Measurements from ENCODE around the gene SCN2B. TPM values are rescaled to one million over a fixed set of nuclear protein-coding genes. Genes with fewer than 3 reads are reported as not detected.

Gene SCN2B
- total and polyA plus RNA-seq, 2 donors (not counting 1 experiment from before 2014, with no cell fraction given): 0.11 to 7.3 TPM

DNA sequence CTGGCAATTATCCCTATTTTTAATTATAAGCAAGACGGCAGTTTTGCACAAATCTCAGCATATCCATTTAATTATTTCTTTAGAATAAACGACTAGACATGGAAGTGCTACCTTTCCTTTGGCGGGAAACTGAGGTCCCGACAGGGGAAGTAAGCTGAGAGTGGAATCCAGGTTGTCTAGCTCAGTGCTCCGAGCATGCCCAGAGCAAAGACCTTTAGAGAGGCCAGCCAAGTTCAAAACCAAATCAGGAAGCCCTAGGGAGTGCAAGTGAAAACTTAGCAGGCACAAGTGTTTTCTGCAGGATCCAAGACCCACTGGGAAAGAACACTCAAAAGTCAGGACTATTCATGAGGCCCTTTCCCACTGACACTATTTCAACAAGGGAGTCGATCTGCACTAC is 22.7 kb upstream of the SCN2B start:
- no peak overlapping the region for H2AFZ ChIP-seq (ENCODE audit: low read length)
- no peak overlapping the region for H3K27ac ChIP-seq (ENCODE audit: insufficient read depth, low read length)
- no peaks in the 10 kb centered on the region for H4K20me1 ChIP-seq (ENCODE audit: control insufficient read depth, extremely low read depth, insufficient read depth, low read length)
- H3K4me1 ChIP-seq (ENCODE audit: control insufficient read depth, extremely low read depth, insufficient read depth, low read length): no peaks in the 10 kb centered on the region
- TF ChIP-seq, protein P1, sequence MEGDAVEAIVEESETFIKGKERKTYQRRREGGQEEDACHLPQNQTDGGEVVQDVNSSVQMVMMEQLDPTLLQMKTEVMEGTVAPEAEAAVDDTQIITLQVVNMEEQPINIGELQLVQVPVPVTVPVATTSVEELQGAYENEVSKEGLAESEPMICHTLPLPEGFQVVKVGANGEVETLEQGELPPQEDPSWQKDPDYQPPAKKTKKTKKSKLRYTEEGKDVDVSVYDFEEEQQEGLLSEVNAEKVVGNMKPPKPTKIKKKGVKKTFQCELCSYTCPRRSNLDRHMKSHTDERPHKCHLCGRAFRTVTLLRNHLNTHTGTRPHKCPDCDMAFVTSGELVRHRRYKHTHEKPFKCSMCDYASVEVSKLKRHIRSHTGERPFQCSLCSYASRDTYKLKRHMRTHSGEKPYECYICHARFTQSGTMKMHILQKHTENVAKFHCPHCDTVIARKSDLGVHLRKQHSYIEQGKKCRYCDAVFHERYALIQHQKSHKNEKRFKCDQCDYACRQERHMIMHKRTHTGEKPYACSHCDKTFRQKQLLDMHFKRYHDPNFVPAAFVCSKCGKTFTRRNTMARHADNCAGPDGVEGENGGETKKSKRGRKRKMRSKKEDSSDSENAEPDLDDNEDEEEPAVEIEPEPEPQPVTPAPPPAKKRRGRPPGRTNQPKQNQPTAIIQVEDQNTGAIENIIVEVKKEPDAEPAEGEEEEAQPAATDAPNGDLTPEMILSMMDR (conservative IDR thresholded peaks at IDR 0.05 in 1 of 2, IDR thresholded peaks at IDR 0.05 in 1 of 2; ENCODE audit: low read depth in 1 of 2, low read length in 2 of 2): no peak
- no peak for TF ChIP-seq EZH2 (IDR thresholded peaks at IDR 0.05; ENCODE audit: low read length, missing control alignments)
- no peaks in the 10 kb centered on the region for H3K9me3 ChIP-seq (ENCODE audit: control insufficient read depth, insufficient read depth, low read depth, low read length)
- H3K4me2 ChIP-seq (ENCODE audit: extremely low read depth, insufficient read depth, low read length): no peak overlapping the region
- no peak for DNase-seq (ENCODE audit: low read depth in 2 of 2)
- H3K36me3 ChIP-seq (ENCODE audit: control insufficient read depth, insufficient read depth, low read length): no peaks in the 10 kb centered on the region
- no peak overlapping the region for H3K9ac ChIP-seq (ENCODE audit: insufficient read depth, low read length)
- no peak overlapping the region for H3K4me3 ChIP-seq (replicated peaks in 1 of 4; ENCODE audit: control extremely low read depth in 1 of 4, insufficient read depth in 1 of 4, low read depth in 3 of 4, low read length in 4 of 4)
- no peaks in the 10 kb centered on the region for H3K79me2 ChIP-seq (ENCODE audit: control insufficient read depth, insufficient read depth, low read length)
- H3K27me3 ChIP-seq (ENCODE audit: control insufficient read depth, insufficient read depth, low read length): peaks cover 3% of the 10 kb centered on the region

DNA sequence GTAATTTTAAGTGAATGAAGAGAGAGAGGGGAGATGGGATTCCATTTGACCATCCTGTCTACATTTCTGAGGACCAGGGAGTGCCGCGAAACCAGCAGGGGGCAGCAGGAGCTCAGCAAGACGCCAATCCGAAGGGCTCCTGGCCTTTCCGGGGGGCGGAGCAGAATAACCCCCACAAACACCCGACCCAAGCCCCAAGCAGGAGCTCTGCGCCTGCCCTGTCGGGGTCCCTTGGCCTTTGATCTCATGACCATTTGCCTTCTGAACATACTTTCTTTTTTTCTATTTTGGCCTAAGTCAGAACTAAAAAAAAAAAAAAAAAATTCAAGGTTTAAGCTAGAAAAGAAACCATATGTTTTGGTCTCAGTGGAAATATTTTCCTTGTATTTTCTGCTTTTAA is 21.9 kb upstream of the SCN2B start:
- Histone ChIP-seq H3K27ac (ENCODE audit: insufficient read depth, low read length) (no peak overlapping the region), H3K36me3 (ENCODE audit: control insufficient read depth, insufficient read depth, low read length) (no peaks in the 10 kb centered on the region), H3K9me3 (ENCODE audit: control insufficient read depth, insufficient read depth, low read depth, low read length) (no peaks in the 10 kb centered on the region), H2AFZ (ENCODE audit: low read length) (no peak overlapping the region), H3K9ac (ENCODE audit: insufficient read depth, low read length) (no peak overlapping the region), H3K79me2 (ENCODE audit: control insufficient read depth, insufficient read depth, low read length) (no peaks in the 10 kb centered on the region), H3K4me2 (ENCODE audit: extremely low read depth, insufficient read depth, low read length) (no peak overlapping the region), H3K27me3 (ENCODE audit: control insufficient read depth, insufficient read depth, low read length) (peaks cover 3% of the 10 kb centered on the region), H3K4me3 (replicated peaks in 1 of 4; ENCODE audit: control extremely low read depth in 1 of 4, insufficient read depth in 1 of 4, low read depth in 3 of 4, low read length in 4 of 4) (peak overlapping the region in 2 of 4 experiments; percentile 17 to 20), H3K4me1 (ENCODE audit: control insufficient read depth, extremely low read depth, insufficient read depth, low read length) (no peaks in the 10 kb centered on the region), H4K20me1 (ENCODE audit: control insufficient read depth, extremely low read depth, insufficient read depth, low read length) (no peaks in the 10 kb centered on the region)
- DNase-seq (ENCODE audit: low read depth in 2 of 2): peak; percentile 50 to 63
- TF ChIP-seq, protein P1 (conservative IDR thresholded peaks at IDR 0.05 in 1 of 2, IDR thresholded peaks at IDR 0.05 in 1 of 2; ENCODE audit: low read depth in 1 of 2, low read length in 2 of 2): peak; percentile 84 to 93
- no peak for TF ChIP-seq EZH2 (IDR thresholded peaks at IDR 0.05; ENCODE audit: low read length, missing control alignments)

DNA sequence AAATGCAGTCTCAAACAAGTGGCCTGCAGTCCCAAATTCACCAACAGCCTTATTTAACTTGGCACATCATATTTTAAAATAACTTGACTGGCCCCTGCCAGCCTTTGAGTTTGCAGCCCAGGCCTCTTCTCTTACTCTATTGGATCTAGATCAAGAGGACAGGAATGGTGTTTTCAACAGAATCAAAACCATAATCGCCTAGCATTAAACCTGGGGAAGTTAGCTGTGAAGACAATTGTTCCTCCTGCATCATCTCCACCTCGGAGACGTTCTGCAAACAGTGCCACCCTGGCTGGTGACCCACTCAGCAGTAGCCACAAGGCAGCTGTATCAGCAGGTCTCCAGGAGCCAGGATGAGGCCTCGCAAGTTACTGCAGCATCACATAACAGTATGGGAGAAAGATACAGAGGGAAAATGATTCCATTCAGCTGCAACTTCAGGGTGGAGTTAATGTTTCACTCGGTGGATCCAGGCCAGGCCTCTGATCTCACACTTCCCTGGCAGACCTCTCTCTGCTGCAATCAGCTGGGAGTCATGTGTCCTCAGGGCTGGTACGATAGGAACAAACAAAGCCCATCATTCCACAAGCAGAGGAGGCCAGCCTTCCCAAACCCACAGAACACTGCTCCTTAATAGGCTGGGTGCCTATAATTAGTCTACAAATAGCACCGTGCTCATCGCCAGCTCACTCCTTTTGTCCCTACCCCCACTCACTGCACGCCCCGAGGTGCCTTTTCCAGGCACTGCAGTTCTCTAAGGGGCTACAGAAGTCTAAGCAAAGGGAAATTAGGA is 18.6 kb upstream of the SCN2B start:
- Histone ChIP-seq H3K4me2 (ENCODE audit: extremely low read depth, insufficient read depth, low read length) (peak overlapping the region; percentile 35), H2AFZ (ENCODE audit: low read length) (no peak overlapping the region), H3K27ac (ENCODE audit: insufficient read depth, low read length) (no peak overlapping the region), H3K27me3 (ENCODE audit: control insufficient read depth, insufficient read depth, low read length) (no peaks in the 10 kb centered on the region), H4K20me1 (ENCODE audit: control insufficient read depth, extremely low read depth, insufficient read depth, low read length) (no peaks in the 10 kb centered on the region), H3K36me3 (ENCODE audit: control insufficient read depth, insufficient read depth, low read length) (no peaks in the 10 kb centered on the region), H3K9ac (ENCODE audit: insufficient read depth, low read length) (no peak overlapping the region), H3K79me2 (ENCODE audit: control insufficient read depth, insufficient read depth, low read length) (no peaks in the 10 kb centered on the region), H3K9me3 (ENCODE audit: control insufficient read depth, insufficient read depth, low read depth, low read length) (no peaks in the 10 kb centered on the region), H3K4me1 (ENCODE audit: control insufficient read depth, extremely low read depth, insufficient read depth, low read length) (no peaks in the 10 kb centered on the region), H3K4me3 (replicated peaks in 1 of 4; ENCODE audit: control extremely low read depth in 1 of 4, insufficient read depth in 1 of 4, low read depth in 3 of 4, low read length in 4 of 4) (no peak overlapping the region)
- TF ChIP-seq EZH2 (IDR thresholded peaks at IDR 0.05; ENCODE audit: low read length, missing control alignments): no peak
- TF ChIP-seq, protein P1 (conservative IDR thresholded peaks at IDR 0.05 in 1 of 2, IDR thresholded peaks at IDR 0.05 in 1 of 2; ENCODE audit: low read depth in 1 of 2, low read length in 2 of 2): no peak
- peak; percentile 65 to 87 for DNase-seq (ENCODE audit: low read depth in 2 of 2)

Data from fibroblast of lung (primary cell).